Lower leg skin (tissue), 4 donors: ENCODE data around the gene TCF7L2. TPM values are rescaled to one million over a fixed set of nuclear protein-coding genes. Genes with fewer than 3 reads are reported as not detected.

ENCODE experiments used
- DNase-seq, 2 donors: peaks; one replicate each; pipeline ENCODE4 v3.0.0-alpha.2; 2019; ENCODE audit warnings: low spot score in 2 of 2
- H3K4me3 ChIP-seq: fragments of 200-600 bp; sonication (generic); 2 replicates; pipeline ENCODE4 v1.5.1; 2017; ENCODE audit warnings: mild to moderate bottlenecking, low read depth; ENCODE audit not compliant: poor library complexity, severe bottlenecking
- CTCF ChIP-seq, 3 donors: fragments of 450-650 bp; IDR thresholded peaks; one replicate each; pipeline ENCODE4 v1.5.1; 2016; ENCODE audit warnings: antibody characterized with exemption in 3 of 3, mild to moderate bottlenecking in 3 of 3, moderate library complexity in 2 of 3
- POLR2A ChIP-seq, 2 donors: fragments of 450-650 bp; IDR thresholded peaks; one replicate each; pipeline ENCODE4 v1.6.1; 2016 to 2017; ENCODE audit warnings: antibody characterized with exemption in 2 of 2, mild to moderate bottlenecking in 1 of 2, moderate library complexity in 1 of 2
- WGBS, 2 donors: methylation state at CpG; one replicate each; pipeline ENCODE4 v1.1.5; 2018; 5-methylcytosine and 5-hydroxymethylcytosine counted together
- intact Hi-C: fragments of 100-400 bp; cut with DNase I; formaldehyde crosslinking; loops from one replicate; pipeline ENCODE4 v1.15.0; 2023; ENCODE audit warnings: low total_unique reads
- total RNA-seq, 4 donors: library from RNA; depleted of rRNA; stranded (reverse); fragments of >200 nt; gene quantifications; one replicate each; pipeline ENCODE4 v1.1.0, GENCODE V29; 2016

The TCF7L2 gene
- total RNA-seq, 4 donors from 2014 or later, result 5.6 to 23.1 (median 16.2) TPM

GRCh38 chr10:113177156-113177935 lies 227.3 kb downstream of the TCF7L2 start:
- no peak overlapping the region for H3K4me3 ChIP-seq
- 73 to 80% methylated on average over 16 of the region's 16 CpGs for WGBS, 2 donors
- TF ChIP-seq CTCF (IDR thresholded peaks at IDR 0.05) (no peak), POLR2A (IDR thresholded peaks at IDR 0.05) (no peak)
- no peak for DNase-seq
- intact Hi-C loops, result no loop called here

DNA sequence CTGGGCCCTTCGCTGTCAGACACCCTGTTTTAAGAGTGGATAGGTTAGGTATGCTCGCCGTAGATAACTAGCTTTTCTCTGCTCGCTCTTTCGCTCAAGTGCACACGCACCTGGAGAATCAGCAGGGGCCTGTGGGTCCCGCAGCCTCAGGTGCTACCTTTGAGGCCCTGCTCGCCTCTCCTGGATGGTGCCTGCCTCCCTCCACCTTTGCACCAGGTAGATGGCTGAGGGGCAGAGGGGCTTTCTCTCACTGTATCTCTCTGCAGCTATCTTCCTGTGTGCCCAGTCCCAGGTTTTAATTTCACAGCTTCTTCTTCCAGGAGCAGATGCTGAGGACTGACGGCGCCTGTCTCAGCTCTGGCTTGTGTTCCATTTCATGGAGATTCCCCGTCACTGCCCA lies 227.9 kb downstream of the TCF7L2 start:
- intact Hi-C loops, result no loop called here
- WGBS, 2 donors, result 92 to 95% methylated on average over 11 of the region's 11 CpGs
- TF ChIP-seq POLR2A (IDR thresholded peaks at IDR 0.05) (no peak), CTCF (IDR thresholded peaks at IDR 0.05) (no peak)
- no peak overlapping the region for H3K4me3 ChIP-seq
- DNase-seq, result no peak

GRCh38 chr10:113178771-113179170 lies 228.7 kb downstream of the TCF7L2 start:
- intact Hi-C loops, result no loop called here
- H3K4me3 ChIP-seq, result no peak overlapping the region
- TF ChIP-seq POLR2A (IDR thresholded peaks at IDR 0.05) (no peak), CTCF (IDR thresholded peaks at IDR 0.05) (no peak)
- WGBS, 2 donors, result 88 to 91% methylated on average over 3 of the region's 3 CpGs
- DNase-seq, result no peak

GRCh38 chr10:113179265-113179664 lies 229.2 kb downstream of the TCF7L2 start:
- DNase-seq, result peak in 1 of 2 donors; percentile 29
- H3K4me3 ChIP-seq, result no peak overlapping the region
- no peak for TF ChIP-seq POLR2A (IDR thresholded peaks at IDR 0.05)
- intact Hi-C loops, result no loop called here
- 82% methylated on average over 6 of the region's 6 CpGs for WGBS, 2 donors

DNA sequence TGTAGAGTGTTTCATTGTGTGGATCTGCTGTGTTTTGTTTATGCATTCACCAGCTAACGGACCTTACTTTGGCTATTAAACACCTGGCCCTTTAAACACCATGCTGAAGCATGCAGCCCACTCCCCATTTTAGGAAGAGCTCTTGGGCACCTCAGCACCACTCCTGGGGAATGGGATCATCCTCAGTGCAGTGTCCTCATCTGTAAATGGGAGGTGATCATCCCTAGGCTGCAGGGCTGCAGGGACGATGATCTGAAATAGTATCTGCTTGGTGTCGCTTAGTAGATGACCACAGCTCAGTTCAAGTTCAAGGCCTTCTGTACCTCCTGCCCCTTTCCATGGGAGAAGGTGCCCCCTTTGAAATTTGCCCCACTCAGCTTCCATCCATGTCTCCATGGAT lies 229.9 kb downstream of the TCF7L2 start:
- 97 to 98% methylated on average over 3 of the region's 3 CpGs for WGBS, 2 donors
- TF ChIP-seq CTCF (IDR thresholded peaks at IDR 0.05) (no peak), POLR2A (IDR thresholded peaks at IDR 0.05) (no peak)
- H3K4me3 ChIP-seq, result no peak overlapping the region
- DNase-seq, result no peak
- intact Hi-C loops, result no loop called here

- TF ChIP-seq CTCF (IDR thresholded peaks at IDR 0.05), result no peak
- TF ChIP-seq POLR2A (IDR thresholded peaks at IDR 0.05), result no peak
- intact Hi-C loops, result no loop called here
- DNase-seq, result no peak
- WGBS, 2 donors, result 67 to 71% methylated on average over 10 of the region's 10 CpGs
- no peak overlapping the region for H3K4me3 ChIP-seq
Measured at GRCh38 chr10:113180401-113181154, 230.5 kb downstream of the TCF7L2 start.
